Karpas-422 (cell line): ENCODE measurements around the gene ADGRD1. TPM values are rescaled to one million over a fixed set of nuclear protein-coding genes. Genes with fewer than 3 reads are reported as not detected.

Source experiments
- DNase-seq: peaks from one replicate; pipeline ENCODE4 v3.0.0-alpha.2; 2015
- H2AFZ ChIP-seq: fragments of 200-600 bp; sonication (generic); 2 replicates; pipeline ENCODE4 v1.6.1; 2014; ENCODE audit warnings: antibody characterized with exemption, low read length, mixed read lengths
- H3K27ac ChIP-seq: fragments of 200-600 bp; sonication (generic); 2 replicates; pipeline ENCODE4 v1.5.1; 2014; ENCODE audit warnings: mild to moderate bottlenecking, low read length, moderate library complexity
- H3K27me3 ChIP-seq: fragments of 200-600 bp; sonication (generic); 2 replicates; pipeline ENCODE4 v1.6.1; 2014; ENCODE audit warnings: low read length, mixed read lengths
- H3K36me3 ChIP-seq: fragments of 200-600 bp; sonication (generic); 2 replicates; pipeline ENCODE4 v1.6.1; 2014; ENCODE audit warnings: low read length, mixed read lengths; ENCODE audit not compliant: insufficient read depth
- H3K4me1 ChIP-seq: fragments of 200-600 bp; sonication (generic); 2 replicates; pipeline ENCODE4 v1.6.1; 2014; ENCODE audit warnings: mild to moderate bottlenecking, low read length, mixed read lengths
- H3K4me2 ChIP-seq: fragments of 200-600 bp; sonication (generic); 2 replicates; pipeline ENCODE4 v1.6.1; 2014; ENCODE audit warnings: low read length, low read depth, mild to moderate bottlenecking; ENCODE audit not compliant: poor library complexity, severe bottlenecking
- H3K4me3 ChIP-seq: fragments of 200-600 bp; sonication (generic); 2 replicates; pipeline ENCODE4 v1.5.1; 2014; ENCODE audit warnings: mild to moderate bottlenecking, antibody characterized with exemption, low read length, mixed read lengths
- H3K79me2 ChIP-seq: fragments of 200-600 bp; sonication (generic); 2 replicates; pipeline ENCODE4 v1.6.1; 2014; ENCODE audit warnings: mild to moderate bottlenecking, low read length, mixed read lengths
- H3K9ac ChIP-seq: fragments of 200-600 bp; sonication (generic); 2 replicates; pipeline ENCODE4 v1.6.0; 2014; ENCODE audit warnings: low read length
- H3K9me2 ChIP-seq: fragments of 200-600 bp; sonication (generic), shearing (Covaris generic); replicated peaks from 2 replicates; pipeline ENCODE4 v1.6.0; 2014; ENCODE audit warnings: mild to moderate bottlenecking, low read length, moderate library complexity; ENCODE audit not compliant: insufficient read depth
- H3K9me3 ChIP-seq: fragments of 300-700, 200-600 bp; sonication (generic); 2 replicates; pipeline ENCODE4 v1.6.1; 2014; ENCODE audit warnings: low read length, mixed read lengths
- H4K20me1 ChIP-seq: fragments of 200-600 bp; sonication (generic); 2 replicates; pipeline ENCODE4 v1.6.1; 2014; ENCODE audit warnings: mild to moderate bottlenecking, antibody characterized with exemption, low read length, low read depth; ENCODE audit not compliant: insufficient read depth
- total RNA-seq: library from RNA; depleted of rRNA; stranded (reverse); fragments of >200 nt; shearing (Covaris generic); gene quantifications from 2 replicates; pipeline ENCODE4 v1.2.3, GENCODE V29; 2014; ENCODE audit warnings: low replicate concordance

The ADGRD1 gene
- total RNA-seq, 1 experiment from 2014 or later: not detected

DNA sequence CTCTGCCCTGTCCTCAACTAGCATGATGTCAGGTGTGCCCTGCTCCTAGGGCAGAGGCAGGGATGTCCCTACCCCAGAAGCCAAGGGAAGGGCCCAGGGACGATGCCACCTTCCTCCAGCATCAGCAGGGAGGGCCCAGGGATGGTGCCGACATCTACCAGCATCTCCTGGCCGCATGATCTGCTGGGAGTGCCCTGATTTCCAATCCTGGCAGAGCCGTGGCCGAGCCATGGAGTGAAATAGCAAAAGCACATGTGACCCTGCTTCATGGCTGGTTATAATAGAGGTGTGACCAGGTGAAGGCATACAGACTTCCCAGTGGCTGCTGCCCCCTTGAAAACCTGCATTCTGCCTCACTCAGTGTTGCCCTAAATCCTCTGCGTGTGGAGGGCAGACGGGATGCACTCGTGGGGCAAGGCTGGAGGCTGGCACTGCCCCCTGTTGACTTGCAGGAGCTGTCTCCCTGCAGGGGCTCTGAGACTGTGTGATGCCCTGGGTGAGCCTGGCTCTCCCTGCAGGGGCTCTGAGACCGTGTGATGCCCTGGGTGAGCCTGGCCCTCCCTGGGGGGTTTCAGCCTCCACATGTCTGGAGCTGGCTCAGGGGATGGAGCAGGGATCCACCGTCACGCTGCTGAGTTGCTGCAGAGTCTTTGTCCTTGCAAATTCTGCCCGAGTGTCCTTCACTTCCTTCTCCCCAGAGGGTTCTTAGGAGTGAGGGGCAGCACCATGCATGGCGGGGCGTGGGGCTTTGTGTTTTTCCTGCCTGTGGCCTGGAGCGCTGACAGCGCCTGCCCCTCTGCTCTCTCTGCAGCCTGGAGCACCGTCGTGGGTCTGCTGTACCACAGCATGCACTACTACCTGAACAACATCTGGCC, 51.7 kb downstream of the ADGRD1 start:
- Histone ChIP-seq H2AFZ (no peak overlapping the region), H3K4me3 (no peak overlapping the region), H3K9me2 (no peaks in the 10 kb centered on the region), H3K4me2 (no peak overlapping the region), H3K36me3 (no peaks in the 10 kb centered on the region), H3K9me3 (no peaks in the 10 kb centered on the region), H3K27ac (no peak overlapping the region), H3K79me2 (no peaks in the 10 kb centered on the region), H3K27me3 (no peaks in the 10 kb centered on the region), H3K9ac (no peak overlapping the region), H3K4me1 (no peaks in the 10 kb centered on the region), H4K20me1 (no peaks in the 10 kb centered on the region)
- DNase-seq: peak; percentile 64

DNA sequence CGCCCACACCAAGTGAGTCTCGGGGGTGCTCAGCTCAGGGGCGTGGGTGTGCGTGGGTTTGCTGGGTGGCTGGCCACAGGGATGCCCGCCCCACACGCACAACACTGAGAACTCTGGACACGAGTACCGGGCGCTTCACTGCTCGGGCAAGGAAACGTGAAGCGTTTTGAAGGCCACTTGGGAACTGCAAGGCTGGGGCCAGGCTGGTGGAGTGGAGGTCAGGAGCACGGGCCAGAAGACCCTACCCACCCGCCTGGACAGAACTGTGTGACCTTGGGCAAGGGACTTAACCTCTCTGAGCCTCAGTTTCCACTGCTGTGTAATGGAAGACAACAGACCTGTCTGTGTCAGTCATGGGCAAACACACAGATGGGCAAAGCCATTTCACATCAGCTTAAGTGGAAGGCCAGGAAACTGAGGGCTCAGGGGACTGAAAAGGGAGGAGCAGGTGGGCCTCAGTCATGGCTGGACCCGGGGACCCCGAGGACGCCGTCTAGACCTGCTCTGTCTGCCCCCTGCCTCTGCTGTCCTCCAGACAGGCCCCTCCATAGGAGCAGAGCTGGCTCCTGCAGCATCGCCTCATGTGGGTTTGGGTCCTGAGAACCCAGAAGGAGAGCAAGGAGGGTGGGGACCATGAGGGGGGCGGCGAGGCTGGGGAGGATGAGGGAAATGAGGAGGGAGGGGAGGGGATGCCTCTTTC, 52.5 kb downstream of the ADGRD1 start:
- Histone ChIP-seq H3K9me3 (no peaks in the 10 kb centered on the region), H3K4me2 (no peak overlapping the region), H3K27me3 (no peaks in the 10 kb centered on the region), H3K9me2 (no peaks in the 10 kb centered on the region), H3K4me3 (no peak overlapping the region), H2AFZ (no peak overlapping the region), H3K9ac (no peak overlapping the region), H3K36me3 (no peaks in the 10 kb centered on the region), H3K27ac (no peak overlapping the region), H3K79me2 (no peaks in the 10 kb centered on the region), H4K20me1 (no peaks in the 10 kb centered on the region), H3K4me1 (no peaks in the 10 kb centered on the region)
- no peak for DNase-seq

DNA sequence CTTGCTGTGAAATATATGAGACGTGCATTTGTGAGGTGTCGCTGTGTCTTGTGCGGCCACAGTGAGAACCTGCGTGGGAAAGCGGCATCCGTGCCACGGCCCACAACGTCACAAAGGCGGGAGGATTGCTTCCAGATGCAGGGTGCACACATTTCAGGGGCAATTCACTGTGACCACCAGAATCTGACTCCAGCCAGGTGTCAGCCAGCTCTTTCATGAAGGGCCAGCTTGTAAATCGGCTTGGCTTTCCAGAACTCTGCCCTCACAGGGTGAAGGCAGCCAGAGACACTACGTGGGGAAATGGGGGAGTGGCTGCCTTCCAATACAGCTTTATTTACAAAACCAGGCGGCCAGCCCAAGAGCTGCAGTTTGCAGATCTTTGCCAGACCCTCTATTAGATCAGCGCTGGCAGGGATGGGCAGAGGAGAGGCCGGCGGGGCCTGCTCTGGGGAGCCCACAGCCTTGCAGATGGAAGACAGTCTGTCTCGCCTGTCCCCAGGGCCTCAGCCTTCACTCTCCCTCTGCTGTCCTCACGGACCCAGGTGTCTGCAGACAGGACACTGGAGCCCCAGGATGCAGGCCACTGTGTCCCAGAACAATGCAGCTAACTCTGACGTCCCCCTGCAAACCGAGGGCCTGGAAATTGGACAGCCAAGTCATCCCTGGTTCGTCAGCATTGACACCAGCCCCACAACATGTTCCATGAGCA, 53.5 kb downstream of the ADGRD1 start:
- H3K9ac ChIP-seq: no peak overlapping the region
- H4K20me1 ChIP-seq: no peaks in the 10 kb centered on the region
- H3K79me2 ChIP-seq: no peaks in the 10 kb centered on the region
- no peak overlapping the region for H3K4me3 ChIP-seq
- H3K36me3 ChIP-seq: no peaks in the 10 kb centered on the region
- no peaks in the 10 kb centered on the region for H3K27me3 ChIP-seq
- H3K9me2 ChIP-seq: no peaks in the 10 kb centered on the region
- H2AFZ ChIP-seq: no peak overlapping the region
- no peaks in the 10 kb centered on the region for H3K4me1 ChIP-seq
- H3K27ac ChIP-seq: no peak overlapping the region
- H3K9me3 ChIP-seq: no peaks in the 10 kb centered on the region
- no peak for DNase-seq
- H3K4me2 ChIP-seq: no peak overlapping the region

DNA sequence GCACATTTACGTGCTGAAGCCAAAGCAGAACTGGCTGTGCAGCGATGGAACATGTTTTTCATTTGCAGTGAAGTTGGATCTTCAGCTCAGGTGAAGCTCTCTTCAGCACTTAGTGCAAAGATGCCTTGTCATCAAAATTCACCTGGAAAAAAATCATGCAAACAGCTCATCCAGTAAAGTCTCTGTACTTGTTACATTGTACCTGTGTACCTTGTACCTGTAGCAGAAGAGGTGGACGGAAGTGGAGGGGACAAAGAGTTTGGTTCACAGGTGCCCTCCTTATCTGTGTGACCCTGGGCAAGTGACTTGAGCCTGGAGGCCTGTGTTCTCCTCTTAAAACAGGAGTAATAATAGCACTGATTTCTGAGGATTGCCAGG, 54.0 kb downstream of the ADGRD1 start:
- H3K79me2 ChIP-seq: no peaks in the 10 kb centered on the region

DNA sequence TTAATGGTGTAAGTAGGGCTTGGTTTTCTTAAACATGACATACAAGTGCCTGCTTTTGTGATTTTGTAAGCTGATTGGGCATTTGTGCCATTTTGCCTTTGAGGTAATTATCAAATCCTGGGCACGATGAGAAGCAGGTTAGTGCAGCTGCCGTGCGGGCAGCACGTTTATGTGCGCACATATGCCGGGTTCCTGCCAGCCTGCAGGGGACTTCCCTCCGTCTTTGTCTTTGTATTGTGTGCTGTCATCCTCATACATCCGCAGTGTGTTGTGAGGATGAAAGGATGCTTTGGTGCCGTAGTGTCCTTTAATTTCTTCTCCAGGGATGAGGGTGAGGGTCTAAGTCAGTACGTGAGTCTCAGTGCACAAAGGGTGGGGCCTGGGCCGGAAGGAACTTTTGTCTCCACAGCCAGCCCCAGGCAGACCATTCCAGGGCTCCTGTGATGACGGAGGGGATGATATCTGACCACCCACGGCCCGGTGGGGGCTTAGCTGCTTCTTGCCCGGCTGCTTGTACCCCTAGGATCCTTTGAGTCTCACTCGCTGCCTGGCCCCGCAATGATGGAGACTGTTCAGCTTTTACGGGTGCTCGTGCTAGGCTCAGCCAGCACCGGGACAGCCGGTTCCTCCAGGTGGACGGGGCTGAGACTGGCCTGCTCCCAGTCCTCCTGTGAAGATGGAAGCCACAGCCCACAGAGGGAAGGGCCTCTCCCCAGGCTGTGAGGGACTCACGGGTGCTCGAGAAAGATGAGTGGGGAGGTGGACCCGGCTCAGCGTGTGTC, 54.6 kb downstream of the ADGRD1 start:
- Histone ChIP-seq H3K9me3 (no peaks in the 10 kb centered on the region), H3K9ac (no peak overlapping the region), H3K27ac (no peak overlapping the region), H3K27me3 (no peaks in the 10 kb centered on the region), H3K4me3 (no peak overlapping the region), H3K36me3 (no peaks in the 10 kb centered on the region), H3K9me2 (no peaks in the 10 kb centered on the region), H3K4me1 (no peaks in the 10 kb centered on the region), H4K20me1 (no peaks in the 10 kb centered on the region), H3K4me2 (no peak overlapping the region), H3K79me2 (no peaks in the 10 kb centered on the region), H2AFZ (no peak overlapping the region)
- no peak for DNase-seq

More for the DNA sequence above, 54.0 kb downstream of the ADGRD1 start:
- Histone ChIP-seq H3K27ac (no peak overlapping the region), H3K4me1 (no peaks in the 10 kb centered on the region), H3K4me3 (no peak overlapping the region), H3K36me3 (no peaks in the 10 kb centered on the region), H3K27me3 (no peaks in the 10 kb centered on the region), H2AFZ (no peak overlapping the region), H4K20me1 (no peaks in the 10 kb centered on the region), H3K9me2 (no peaks in the 10 kb centered on the region), H3K4me2 (no peak overlapping the region), H3K9ac (no peak overlapping the region), H3K9me3 (no peaks in the 10 kb centered on the region)
- DNase-seq: no peak

DNA sequence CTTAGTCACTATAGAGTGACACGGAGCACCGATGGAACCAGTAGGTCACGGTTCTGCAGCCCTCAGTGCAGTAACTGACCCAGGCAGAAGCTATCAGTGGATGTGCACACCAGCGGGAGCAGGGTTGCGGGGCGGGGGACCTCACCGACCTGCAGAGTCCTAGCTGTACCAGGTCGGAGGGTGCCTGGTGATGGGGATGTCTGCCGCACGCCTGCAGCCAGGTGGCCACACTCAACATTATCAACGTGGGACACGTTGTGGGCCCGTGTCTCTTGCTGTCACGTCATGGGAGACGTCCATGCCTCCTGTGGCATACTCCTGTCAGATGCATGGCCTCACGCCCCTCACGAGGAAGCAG, 55.2 kb downstream of the ADGRD1 start:
- H4K20me1 ChIP-seq: no peaks in the 10 kb centered on the region
- H3K36me3 ChIP-seq: no peaks in the 10 kb centered on the region
- DNase-seq: no peak
- no peaks in the 10 kb centered on the region for H3K27me3 ChIP-seq
- no peak overlapping the region for H3K4me3 ChIP-seq
- H3K9me3 ChIP-seq: no peaks in the 10 kb centered on the region
- H3K4me1 ChIP-seq: no peaks in the 10 kb centered on the region
- H3K9ac ChIP-seq: no peak overlapping the region
- H3K9me2 ChIP-seq: no peaks in the 10 kb centered on the region
- H3K4me2 ChIP-seq: no peak overlapping the region
- no peak overlapping the region for H2AFZ ChIP-seq
- no peaks in the 10 kb centered on the region for H3K79me2 ChIP-seq
- no peak overlapping the region for H3K27ac ChIP-seq

DNA sequence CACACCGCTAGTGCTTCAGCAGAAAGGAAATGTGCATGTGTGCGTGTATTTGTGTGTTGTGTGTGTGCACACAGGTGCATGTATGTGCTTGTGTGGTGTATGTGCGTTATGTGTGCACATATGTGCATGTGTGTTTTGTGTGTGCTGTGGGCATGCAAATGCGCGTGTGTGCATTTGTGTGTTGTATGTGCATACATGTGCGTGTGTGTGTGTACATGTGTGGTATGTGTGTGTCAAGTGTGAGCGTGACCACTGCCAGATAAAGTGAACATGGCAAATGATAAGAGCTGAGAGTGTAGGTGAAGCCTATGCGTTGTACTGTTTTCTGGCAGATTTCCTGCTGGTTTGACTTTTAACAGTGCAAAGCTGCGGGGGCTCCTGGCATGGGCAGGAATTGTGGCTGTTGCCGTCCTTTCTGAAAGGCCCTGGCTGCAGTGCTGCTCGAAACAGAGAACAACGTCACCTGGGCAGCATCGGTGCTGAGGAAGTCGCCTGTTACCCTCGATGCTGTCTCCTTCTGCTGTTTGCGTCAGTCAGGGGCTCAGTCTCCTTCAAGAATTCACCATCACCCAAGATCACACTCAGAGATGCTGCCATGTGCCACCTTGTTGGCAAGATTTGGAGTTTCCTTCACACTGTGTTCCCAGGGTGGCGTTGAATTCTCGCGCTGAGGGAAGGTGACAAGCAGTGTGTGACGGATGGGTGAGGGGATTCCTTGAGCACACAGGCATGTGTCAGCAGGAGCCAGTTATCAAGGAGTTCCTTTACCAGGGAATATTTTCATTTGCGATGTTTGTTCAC, 56.1 kb downstream of the ADGRD1 start:
- no peaks in the 10 kb centered on the region for H3K9me3 ChIP-seq
- H3K4me1 ChIP-seq: no peaks in the 10 kb centered on the region
- no peak overlapping the region for H2AFZ ChIP-seq
- no peak overlapping the region for H3K4me3 ChIP-seq
- H3K36me3 ChIP-seq: no peaks in the 10 kb centered on the region
- H3K9ac ChIP-seq: no peak overlapping the region
- H3K4me2 ChIP-seq: no peak overlapping the region
- H3K79me2 ChIP-seq: no peaks in the 10 kb centered on the region
- H3K27me3 ChIP-seq: no peaks in the 10 kb centered on the region
- no peak for DNase-seq
- no peaks in the 10 kb centered on the region for H4K20me1 ChIP-seq
- H3K9me2 ChIP-seq: no peaks in the 10 kb centered on the region
- no peak overlapping the region for H3K27ac ChIP-seq
